ENCODE results near the gene ATP2B1.

DNA sequence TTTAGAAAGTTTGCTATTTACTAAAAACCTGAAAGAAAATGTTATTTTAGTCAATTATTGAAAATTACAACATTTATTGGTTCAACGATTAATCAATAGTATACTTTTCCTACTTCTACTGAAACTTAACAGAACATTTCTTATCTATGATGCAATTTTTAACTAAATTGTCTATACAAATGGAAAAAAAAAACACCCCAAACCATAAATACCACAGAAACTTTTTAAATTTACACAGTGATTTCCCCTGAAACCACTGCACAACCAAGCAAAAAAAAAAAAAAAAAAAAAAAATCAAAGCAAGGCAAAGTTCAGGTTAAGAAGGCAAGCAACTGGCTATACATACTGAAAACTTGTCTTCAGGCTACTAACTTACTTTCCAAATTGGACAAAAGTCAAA is 110.9 kb downstream of the ATP2B1 start:
- TF ChIP-seq POLR2A (IDR thresholded peaks at IDR 0.05), result no peak
- TF ChIP-seq, protein P1, sequence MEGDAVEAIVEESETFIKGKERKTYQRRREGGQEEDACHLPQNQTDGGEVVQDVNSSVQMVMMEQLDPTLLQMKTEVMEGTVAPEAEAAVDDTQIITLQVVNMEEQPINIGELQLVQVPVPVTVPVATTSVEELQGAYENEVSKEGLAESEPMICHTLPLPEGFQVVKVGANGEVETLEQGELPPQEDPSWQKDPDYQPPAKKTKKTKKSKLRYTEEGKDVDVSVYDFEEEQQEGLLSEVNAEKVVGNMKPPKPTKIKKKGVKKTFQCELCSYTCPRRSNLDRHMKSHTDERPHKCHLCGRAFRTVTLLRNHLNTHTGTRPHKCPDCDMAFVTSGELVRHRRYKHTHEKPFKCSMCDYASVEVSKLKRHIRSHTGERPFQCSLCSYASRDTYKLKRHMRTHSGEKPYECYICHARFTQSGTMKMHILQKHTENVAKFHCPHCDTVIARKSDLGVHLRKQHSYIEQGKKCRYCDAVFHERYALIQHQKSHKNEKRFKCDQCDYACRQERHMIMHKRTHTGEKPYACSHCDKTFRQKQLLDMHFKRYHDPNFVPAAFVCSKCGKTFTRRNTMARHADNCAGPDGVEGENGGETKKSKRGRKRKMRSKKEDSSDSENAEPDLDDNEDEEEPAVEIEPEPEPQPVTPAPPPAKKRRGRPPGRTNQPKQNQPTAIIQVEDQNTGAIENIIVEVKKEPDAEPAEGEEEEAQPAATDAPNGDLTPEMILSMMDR (IDR thresholded peaks at IDR 0.05), result no peak

All from uterus (tissue), 2 donors.